GM23338 (cell line): ENCODE data around the gene CPNE4. TPM values are rescaled to one million over a fixed set of nuclear protein-coding genes. Genes with fewer than 3 reads are reported as not detected.

ENCODE experiments used
- ATAC-seq: fragments of 200-7000 bp; cut with Tn5 transposase; 3 replicates; pipeline ENCODE4 v1.9.1; 2020
- DNase-seq: peaks from one replicate; pipeline ENCODE4 v3.0.0-alpha.2; 2015; ENCODE audit warnings: low spot score
- H2AFZ ChIP-seq: fragments of 200-600 bp; sonication (generic); 2 replicates; pipeline ENCODE4 v1.8.0; 2016; ENCODE audit warnings: antibody characterized with exemption, mild to moderate bottlenecking, moderate library complexity
- H3F3A ChIP-seq: fragments of 200-600 bp; sonication (generic); replicated peaks from 2 replicates; pipeline ENCODE4 v1.8.0; 2017; ENCODE audit warnings: antibody characterized with exemption, mixed run types, low read depth
- H3K27ac ChIP-seq: fragments of 200-600 bp; sonication (generic); 2 replicates; pipeline ENCODE4 v1.6.1; 2016; ENCODE audit warnings: low read depth
- H3K27me3 ChIP-seq: fragments of 200-600 bp; sonication (generic); 2 replicates; pipeline ENCODE4 v1.8.0; 2016; ENCODE audit warnings: mild to moderate bottlenecking, mixed run types, moderate library complexity; ENCODE audit not compliant: insufficient read depth
- H3K36me3 ChIP-seq: fragments of 200-600 bp; sonication (generic); 2 replicates; pipeline ENCODE4 v1.8.0; 2016; ENCODE audit warnings: mild to moderate bottlenecking; ENCODE audit not compliant: insufficient read depth
- H3K4me1 ChIP-seq: fragments of 200-600 bp; sonication (generic); 2 replicates; pipeline ENCODE4 v1.8.0; 2016; ENCODE audit warnings: mild to moderate bottlenecking, moderate library complexity; ENCODE audit not compliant: insufficient read depth
- H3K4me2 ChIP-seq: fragments of 200-600 bp; sonication (generic); 2 replicates; pipeline ENCODE4 v1.7.1; 2017; ENCODE audit warnings: mixed run types
- H3K4me3 ChIP-seq: fragments of 200-600 bp; sonication (generic); 2 replicates; pipeline ENCODE4 v1.6.1; 2016; ENCODE audit warnings: mixed run types
- H3K79me2 ChIP-seq: fragments of 200-600 bp; sonication (generic); replicated peaks from 2 replicates; pipeline ENCODE4 v1.8.0; 2017; ENCODE audit warnings: mild to moderate bottlenecking; ENCODE audit not compliant: insufficient read depth
- H3K9me2 ChIP-seq: fragments of 200-600 bp; sonication (generic); 2 replicates; pipeline ENCODE4 v1.8.0; 2017; ENCODE audit not compliant: insufficient read depth
- H4K20me1 ChIP-seq: fragments of 200-600 bp; sonication (generic); replicated peaks from 2 replicates; pipeline ENCODE4 v1.8.0; 2017; ENCODE audit warnings: mild to moderate bottlenecking; ENCODE audit not compliant: insufficient read depth
- H3K27ac Mint-ChIP-seq: 2 replicates; pipeline ENCODE4 v1.8.0; 2020; ENCODE audit warnings: inconsistent platforms, mild to moderate bottlenecking, moderate library complexity, mixed read lengths
- H3K27me3 Mint-ChIP-seq: 3 replicates; pipeline ENCODE4 v1.8.0; 2022; ENCODE audit warnings: low read depth, mild to moderate bottlenecking, moderate library complexity, mixed read lengths, inconsistent platforms; ENCODE audit not compliant: insufficient read depth, poor library complexity
- H3K36me3 Mint-ChIP-seq: 3 replicates; pipeline ENCODE4 v1.8.0; 2021; ENCODE audit warnings: low read depth, mild to moderate bottlenecking, inconsistent platforms, moderate library complexity, mixed read lengths
- H3K4me1 Mint-ChIP-seq: 3 replicates; pipeline ENCODE4 v1.8.0; 2020; ENCODE audit warnings: mild to moderate bottlenecking, inconsistent platforms, mixed read lengths
- H3K4me3 Mint-ChIP-seq: 3 replicates; pipeline ENCODE4 v1.8.0; 2021; ENCODE audit warnings: moderate library complexity, mild to moderate bottlenecking, inconsistent platforms, mixed read lengths
- H3K9me3 Mint-ChIP-seq: 3 replicates; pipeline ENCODE4 v1.8.0; 2020; ENCODE audit warnings: moderate library complexity, mild to moderate bottlenecking, inconsistent platforms, mixed read lengths
- EZH2 ChIP-seq: fragments of 200-600 bp; sonication (generic); IDR thresholded peaks from one replicate; pipeline ENCODE4 v1.8.0; 2017; ENCODE audit warnings: antibody characterized with exemption, mild to moderate bottlenecking, low read depth; ENCODE audit not compliant: unreplicated experiment
- JUNB ChIP-seq: IDR thresholded peaks from one replicate; pipeline ENCODE4 v1.6.1; 2016; ENCODE audit warnings: antibody characterized with exemption; ENCODE audit not compliant: unreplicated experiment
- POLR2AphosphoS5 ChIP-seq: IDR thresholded peaks from 2 replicates; pipeline ENCODE4 v1.6.1; 2016; ENCODE audit warnings: antibody characterized with exemption, low read depth
- ZNF331 ChIP-seq: fragments of 250-450 bp; sonication (Bioruptor Pico); IDR thresholded peaks from 2 replicates; pipeline ENCODE4 v1.5.0; 2020; ENCODE audit warnings: low read depth, mild to moderate bottlenecking, moderate library complexity
- polyA plus RNA-seq: library from polyadenylated mRNA; unstranded; fragments of >200 nt; fragmentation: Nextera tagmentation; extraction: Ambion mirVana; gene quantifications from 2 replicates; pipeline ENCODE4 v1.2.1, GENCODE V29; 2016
- total RNA-seq: library from RNA; depleted of rRNA; stranded (reverse); fragments of >200 nt; shearing (Covaris generic); gene quantifications from 2 replicates; pipeline ENCODE4 v1.2.3, GENCODE V29; 2014
- TF ChIP-seq, protein P1 (sequence below): fragments of 250-450 bp; sonication (Bioruptor Pico); IDR thresholded peaks from 2 replicates; pipeline ENCODE4 v1.5.0; 2020; ENCODE audit warnings: mild to moderate bottlenecking, moderate library complexity
- TF ChIP-seq, protein P2 (sequence below): IDR thresholded peaks from one replicate; pipeline ENCODE4 v1.6.1; 2018; ENCODE audit warnings: antibody characterized with exemption; ENCODE audit not compliant: unreplicated experiment
- TF ChIP-seq, protein P3 (sequence below), 2 experiments: fragments of 200-600 bp in 1 of 2; sonication (generic) in 1 of 2; conservative IDR thresholded peaks; 2 replicates each; pipeline versions ENCODE4 v1.5.1 to v1.6.1; 2016 to 2017; ENCODE audit warnings: antibody characterized with exemption in 2 of 2, low read depth in 2 of 2, mild to moderate bottlenecking in 2 of 2, moderate library complexity in 1 of 2
- TF ChIP-seq, protein P4 (sequence below): IDR thresholded peaks from 2 replicates; pipeline ENCODE4 v1.6.1; 2016; ENCODE audit warnings: antibody characterized with exemption

Gene CPNE4
- total and polyA plus RNA-seq, 2 experiments from 2014 or later = 2.0 to 6.5 TPM

DNA sequence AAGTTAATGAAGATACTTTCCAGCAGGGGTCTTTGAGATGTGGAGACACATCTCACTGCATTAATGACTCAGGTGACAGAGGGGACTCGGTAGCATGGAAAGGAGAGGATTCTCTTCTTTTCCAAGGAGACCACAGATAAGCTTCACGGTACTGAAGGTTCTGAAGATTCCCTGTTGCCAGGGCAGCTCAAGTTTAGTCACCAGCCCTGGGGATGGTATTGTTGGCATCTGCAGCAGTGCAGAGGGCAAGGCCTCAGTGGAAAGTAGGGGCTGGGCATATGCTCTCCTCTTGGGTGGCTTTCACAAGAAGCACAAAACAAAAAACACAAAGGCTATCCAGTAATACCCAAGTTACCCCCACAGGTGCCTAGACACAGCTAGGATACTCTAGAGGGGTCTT, 494.0 kb downstream of the CPNE4 start:
- peaks cover 9% of the 10 kb centered on the region; the same call in 1 of the 2 replicates for H3K9me2 ChIP-seq
- H3K4me1 Mint-ChIP-seq = peaks cover 6% of the 10 kb centered on the region; the same call in 2 of the 3 replicates
- no peak overlapping the region for H3K4me2 ChIP-seq

More for the DNA sequence above, 494.0 kb downstream of the CPNE4 start:
- Mint-ChIP-seq H3K36me3 (no peaks in the 10 kb centered on the region), H3K27ac (no peak overlapping the region), H3K9me3 (no peaks in the 10 kb centered on the region), H3K4me3 (no peak overlapping the region), H3K27me3 (no peaks in the 10 kb centered on the region)
- Histone ChIP-seq H3K79me2 (no peaks in the 10 kb centered on the region), H3K4me3 (no peak overlapping the region), H3F3A (no peaks in the 10 kb centered on the region), H3K4me1 (peaks cover 4% of the 10 kb centered on the region), H3K27ac (no peak overlapping the region), H3K27me3 (no peaks in the 10 kb centered on the region), H3K36me3 (no peaks in the 10 kb centered on the region; the same call in 1 of the 2 replicates), H4K20me1 (no peaks in the 10 kb centered on the region), H2AFZ (no peak overlapping the region)
- TF ChIP-seq, protein P1, sequence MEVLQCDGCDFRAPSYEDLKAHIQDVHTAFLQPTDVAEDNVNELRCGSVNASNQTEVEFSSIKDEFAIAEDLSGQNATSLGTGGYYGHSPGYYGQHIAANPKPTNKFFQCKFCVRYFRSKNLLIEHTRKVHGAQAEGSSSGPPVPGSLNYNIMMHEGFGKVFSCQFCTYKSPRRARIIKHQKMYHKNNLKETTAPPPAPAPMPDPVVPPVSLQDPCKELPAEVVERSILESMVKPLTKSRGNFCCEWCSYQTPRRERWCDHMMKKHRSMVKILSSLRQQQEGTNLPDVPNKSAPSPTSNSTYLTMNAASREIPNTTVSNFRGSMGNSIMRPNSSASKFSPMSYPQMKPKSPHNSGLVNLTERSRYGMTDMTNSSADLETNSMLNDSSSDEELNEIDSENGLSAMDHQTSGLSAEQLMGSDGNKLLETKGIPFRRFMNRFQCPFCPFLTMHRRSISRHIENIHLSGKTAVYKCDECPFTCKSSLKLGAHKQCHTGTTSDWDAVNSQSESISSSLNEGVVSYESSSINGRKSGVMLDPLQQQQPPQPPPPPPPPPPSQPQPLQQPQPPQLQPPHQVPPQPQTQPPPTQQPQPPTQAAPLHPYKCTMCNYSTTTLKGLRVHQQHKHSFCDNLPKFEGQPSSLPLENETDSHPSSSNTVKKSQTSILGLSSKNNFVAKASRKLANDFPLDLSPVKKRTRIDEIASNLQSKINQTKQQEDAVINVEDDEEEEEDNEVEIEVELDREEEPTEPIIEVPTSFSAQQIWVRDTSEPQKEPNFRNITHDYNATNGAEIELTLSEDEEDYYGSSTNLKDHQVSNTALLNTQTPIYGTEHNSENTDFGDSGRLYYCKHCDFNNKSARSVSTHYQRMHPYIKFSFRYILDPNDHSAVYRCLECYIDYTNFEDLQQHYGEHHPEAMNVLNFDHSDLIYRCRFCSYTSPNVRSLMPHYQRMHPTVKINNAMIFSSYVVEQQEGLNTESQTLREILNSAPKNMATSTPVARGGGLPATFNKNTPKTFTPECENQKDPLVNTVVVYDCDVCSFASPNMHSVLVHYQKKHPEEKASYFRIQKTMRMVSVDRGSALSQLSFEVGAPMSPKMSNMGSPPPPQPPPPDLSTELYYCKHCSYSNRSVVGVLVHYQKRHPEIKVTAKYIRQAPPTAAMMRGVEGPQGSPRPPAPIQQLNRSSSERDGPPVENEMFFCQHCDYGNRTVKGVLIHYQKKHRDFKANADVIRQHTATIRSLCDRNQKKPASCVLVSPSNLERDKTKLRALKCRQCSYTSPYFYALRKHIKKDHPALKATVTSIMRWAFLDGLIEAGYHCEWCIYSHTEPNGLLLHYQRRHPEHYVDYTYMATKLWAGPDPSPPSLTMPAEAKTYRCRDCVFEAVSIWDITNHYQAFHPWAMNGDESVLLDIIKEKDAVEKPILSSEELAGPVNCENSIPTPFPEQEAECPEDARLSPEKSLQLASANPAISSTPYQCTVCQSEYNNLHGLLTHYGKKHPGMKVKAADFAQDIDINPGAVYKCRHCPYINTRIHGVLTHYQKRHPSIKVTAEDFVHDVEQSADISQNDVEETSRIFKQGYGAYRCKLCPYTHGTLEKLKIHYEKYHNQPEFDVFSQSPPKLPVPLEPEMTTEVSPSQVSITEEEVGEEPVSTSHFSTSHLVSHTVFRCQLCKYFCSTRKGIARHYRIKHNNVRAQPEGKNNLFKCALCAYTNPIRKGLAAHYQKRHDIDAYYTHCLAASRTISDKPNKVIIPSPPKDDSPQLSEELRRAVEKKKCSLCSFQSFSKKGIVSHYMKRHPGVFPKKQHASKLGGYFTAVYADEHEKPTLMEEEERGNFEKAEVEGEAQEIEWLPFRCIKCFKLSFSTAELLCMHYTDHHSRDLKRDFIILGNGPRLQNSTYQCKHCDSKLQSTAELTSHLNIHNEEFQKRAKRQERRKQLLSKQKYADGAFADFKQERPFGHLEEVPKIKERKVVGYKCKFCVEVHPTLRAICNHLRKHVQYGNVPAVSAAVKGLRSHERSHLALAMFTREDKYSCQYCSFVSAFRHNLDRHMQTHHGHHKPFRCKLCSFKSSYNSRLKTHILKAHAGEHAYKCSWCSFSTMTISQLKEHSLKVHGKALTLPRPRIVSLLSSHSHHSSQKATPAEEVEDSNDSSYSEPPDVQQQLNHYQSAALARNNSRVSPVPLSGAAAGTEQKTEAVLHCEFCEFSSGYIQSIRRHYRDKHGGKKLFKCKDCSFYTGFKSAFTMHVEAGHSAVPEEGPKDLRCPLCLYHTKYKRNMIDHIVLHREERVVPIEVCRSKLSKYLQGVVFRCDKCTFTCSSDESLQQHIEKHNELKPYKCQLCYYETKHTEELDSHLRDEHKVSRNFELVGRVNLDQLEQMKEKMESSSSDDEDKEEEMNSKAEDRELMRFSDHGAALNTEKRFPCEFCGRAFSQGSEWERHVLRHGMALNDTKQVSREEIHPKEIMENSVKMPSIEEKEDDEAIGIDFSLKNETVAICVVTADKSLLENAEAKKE (CRISPR knock-in tag) = no peak
- TF ChIP-seq, protein P2, sequence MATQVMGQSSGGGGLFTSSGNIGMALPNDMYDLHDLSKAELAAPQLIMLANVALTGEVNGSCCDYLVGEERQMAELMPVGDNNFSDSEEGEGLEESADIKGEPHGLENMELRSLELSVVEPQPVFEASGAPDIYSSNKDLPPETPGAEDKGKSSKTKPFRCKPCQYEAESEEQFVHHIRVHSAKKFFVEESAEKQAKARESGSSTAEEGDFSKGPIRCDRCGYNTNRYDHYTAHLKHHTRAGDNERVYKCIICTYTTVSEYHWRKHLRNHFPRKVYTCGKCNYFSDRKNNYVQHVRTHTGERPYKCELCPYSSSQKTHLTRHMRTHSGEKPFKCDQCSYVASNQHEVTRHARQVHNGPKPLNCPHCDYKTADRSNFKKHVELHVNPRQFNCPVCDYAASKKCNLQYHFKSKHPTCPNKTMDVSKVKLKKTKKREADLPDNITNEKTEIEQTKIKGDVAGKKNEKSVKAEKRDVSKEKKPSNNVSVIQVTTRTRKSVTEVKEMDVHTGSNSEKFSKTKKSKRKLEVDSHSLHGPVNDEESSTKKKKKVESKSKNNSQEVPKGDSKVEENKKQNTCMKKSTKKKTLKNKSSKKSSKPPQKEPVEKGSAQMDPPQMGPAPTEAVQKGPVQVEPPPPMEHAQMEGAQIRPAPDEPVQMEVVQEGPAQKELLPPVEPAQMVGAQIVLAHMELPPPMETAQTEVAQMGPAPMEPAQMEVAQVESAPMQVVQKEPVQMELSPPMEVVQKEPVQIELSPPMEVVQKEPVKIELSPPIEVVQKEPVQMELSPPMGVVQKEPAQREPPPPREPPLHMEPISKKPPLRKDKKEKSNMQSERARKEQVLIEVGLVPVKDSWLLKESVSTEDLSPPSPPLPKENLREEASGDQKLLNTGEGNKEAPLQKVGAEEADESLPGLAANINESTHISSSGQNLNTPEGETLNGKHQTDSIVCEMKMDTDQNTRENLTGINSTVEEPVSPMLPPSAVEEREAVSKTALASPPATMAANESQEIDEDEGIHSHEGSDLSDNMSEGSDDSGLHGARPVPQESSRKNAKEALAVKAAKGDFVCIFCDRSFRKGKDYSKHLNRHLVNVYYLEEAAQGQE = no peak
- TF ChIP-seq JUNB = no peak
- TF ChIP-seq, protein P3, sequence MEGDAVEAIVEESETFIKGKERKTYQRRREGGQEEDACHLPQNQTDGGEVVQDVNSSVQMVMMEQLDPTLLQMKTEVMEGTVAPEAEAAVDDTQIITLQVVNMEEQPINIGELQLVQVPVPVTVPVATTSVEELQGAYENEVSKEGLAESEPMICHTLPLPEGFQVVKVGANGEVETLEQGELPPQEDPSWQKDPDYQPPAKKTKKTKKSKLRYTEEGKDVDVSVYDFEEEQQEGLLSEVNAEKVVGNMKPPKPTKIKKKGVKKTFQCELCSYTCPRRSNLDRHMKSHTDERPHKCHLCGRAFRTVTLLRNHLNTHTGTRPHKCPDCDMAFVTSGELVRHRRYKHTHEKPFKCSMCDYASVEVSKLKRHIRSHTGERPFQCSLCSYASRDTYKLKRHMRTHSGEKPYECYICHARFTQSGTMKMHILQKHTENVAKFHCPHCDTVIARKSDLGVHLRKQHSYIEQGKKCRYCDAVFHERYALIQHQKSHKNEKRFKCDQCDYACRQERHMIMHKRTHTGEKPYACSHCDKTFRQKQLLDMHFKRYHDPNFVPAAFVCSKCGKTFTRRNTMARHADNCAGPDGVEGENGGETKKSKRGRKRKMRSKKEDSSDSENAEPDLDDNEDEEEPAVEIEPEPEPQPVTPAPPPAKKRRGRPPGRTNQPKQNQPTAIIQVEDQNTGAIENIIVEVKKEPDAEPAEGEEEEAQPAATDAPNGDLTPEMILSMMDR (conservative IDR thresholded peaks at IDR 0.05; ENCODE audit: low read depth in 2 of 2) = no peak
- no peak for TF ChIP-seq ZNF331 (CRISPR knock-in tag)
- TF ChIP-seq, protein P4, sequence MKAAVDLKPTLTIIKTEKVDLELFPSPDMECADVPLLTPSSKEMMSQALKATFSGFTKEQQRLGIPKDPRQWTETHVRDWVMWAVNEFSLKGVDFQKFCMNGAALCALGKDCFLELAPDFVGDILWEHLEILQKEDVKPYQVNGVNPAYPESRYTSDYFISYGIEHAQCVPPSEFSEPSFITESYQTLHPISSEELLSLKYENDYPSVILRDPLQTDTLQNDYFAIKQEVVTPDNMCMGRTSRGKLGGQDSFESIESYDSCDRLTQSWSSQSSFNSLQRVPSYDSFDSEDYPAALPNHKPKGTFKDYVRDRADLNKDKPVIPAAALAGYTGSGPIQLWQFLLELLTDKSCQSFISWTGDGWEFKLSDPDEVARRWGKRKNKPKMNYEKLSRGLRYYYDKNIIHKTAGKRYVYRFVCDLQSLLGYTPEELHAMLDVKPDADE = no peak
- no peak for TF ChIP-seq EZH2
- no peak for TF ChIP-seq POLR2AphosphoS5
- DNase-seq (no peak), ATAC-seq (no peak)
